GM13976 (cell line): Measurements from ENCODE around the gene DGKA.

Source experiments
- DNase-seq: peaks from one replicate; pipeline ENCODE4 v3.0.0; 2012; ENCODE audit warnings: low spot score
- CTCF ChIP-seq: IDR thresholded peaks from 2 replicates; pipeline ENCODE4 v1.5.1; 2012; ENCODE audit warnings: borderline replicate concordance, mild to moderate bottlenecking; ENCODE audit not compliant: insufficient read depth; ENCODE audit errors: extremely low read depth, missing control alignments, control extremely low read depth
- in situ Hi-C: fragments of 300-500 bp; cut with MboI; formaldehyde crosslinking; loops from one replicate; pipeline ENCODE4 v1.12.0; 2022; ENCODE audit warnings: low sequenced_read_pairs, mixed read lengths, inconsistent platforms; ENCODE audit not compliant: unreplicated experiment

Gene DGKA

GRCh38 chr12:55946553-55946952 is 15.6 kb downstream of the DGKA start:
- no peak for TF ChIP-seq CTCF
- in situ Hi-C loops = loop anchor here (10.0 kb wide), 1 partner anchor 212 kb away; no protein-coding TSS in a partner anchor
- DNase-seq = peak; percentile 57

- no peak for TF ChIP-seq CTCF
- in situ Hi-C loops = no loop called here
- DNase-seq = no peak
Observed at GRCh38 chr12:55955344-55955743, 24.4 kb downstream of the DGKA start.

GRCh38 chr12:55955800-55956508 is 25.0 kb downstream of the DGKA start:
- DNase-seq = no peak
- in situ Hi-C loops = no loop called here

GRCh38 chr12:55957106-55957859 is 26.3 kb downstream of the DGKA start:
- in situ Hi-C loops = no loop called here
- TF ChIP-seq CTCF = no peak
- no peak for DNase-seq

More at GRCh38 chr12:55955800-55956508, 25.0 kb downstream of the DGKA start:
- TF ChIP-seq CTCF = no peak

GRCh38 chr12:55963760-55964159 is 32.8 kb downstream of the DGKA start:
- in situ Hi-C loops = no loop called here
- no peak for DNase-seq
- TF ChIP-seq CTCF = no peak

- TF ChIP-seq CTCF = no peak
- no peak for DNase-seq
- in situ Hi-C loops = no loop called here
Observed at GRCh38 chr12:55965240-55965639, 34.3 kb downstream of the DGKA start.
